GM12878 (cell line): ENCODE data around the gene NAT9. TPM values are rescaled to one million over a fixed set of nuclear protein-coding genes. Genes with fewer than 3 reads are reported as not detected.

Experiments
- ATAC-seq: fragments of 200-7000 bp; cut with Tn5 transposase; 3 replicates; pipeline ENCODE4 v1.9.1; 2020; ENCODE audit warnings: mild to moderate bottlenecking, moderate library complexity
- BruUV-seq: library from RNA; stranded (reverse); fragments of 400-500 nt; replicated peaks from 2 replicates; lab custom pipeline; 2021; lab: Mats Ljungman, UMichigan
- CTCF ChIA-PET: fragments of 300-600 bp; sonication (Branson Sonifier 250); formaldehyde crosslinking; extraction: SDS; loops from one replicate; lab custom pipeline; 2021; ENCODE audit warnings: inconsistent platforms; lab: Yijun Ruan, JAX
- POLR2A ChIA-PET: fragments of 350-600 bp; formaldehyde crosslinking; extraction: SDS; loops from one replicate; lab custom pipeline; 2021; ENCODE audit warnings: inconsistent platforms; lab: Charles Lee
- RAD21 ChIA-PET: fragments of 300-600 bp; sonication (Branson Sonifier 250); formaldehyde crosslinking; loops from one replicate; lab custom pipeline; 2023; ENCODE audit warnings: antibody characterized with exemption; ENCODE audit not compliant: unreplicated experiment; lab: Charles Lee
- SMC1A ChIA-PET: fragments of 300-600 bp; sonication (Branson Sonifier 250); formaldehyde crosslinking; loops from one replicate; lab custom pipeline; 2023; ENCODE audit not compliant: unreplicated experiment, uncharacterized antibody; lab: Charles Lee
- DNase-seq: peaks from one replicate; pipeline ENCODE4 v3.0.0-alpha.2; 2011; ENCODE audit warnings: low read depth, low spot score
- FAIRE-seq: peaks from 3 replicates; lab custom pipeline; 2011; peaks lifted over from hg19 to GRCh38; lab: Jason Lieb, UNC
- H2AFZ ChIP-seq: 2 replicates; pipeline ENCODE4 v1.6.0; 2011; ENCODE audit warnings: low read depth, low read length, control low read depth; ENCODE audit not compliant: control insufficient read depth
- H3K27ac ChIP-seq: 2 replicates; pipeline ENCODE4 v1.5.1; 2011; ENCODE audit warnings: control low read depth; ENCODE audit not compliant: control insufficient read depth, insufficient read depth
- H3K27me3 ChIP-seq, 2 experiments: replicated peaks in 1 of 2; 2 replicates each; pipeline versions ENCODE4 v1.6.0 to v1.6.1; 2011; ENCODE audit warnings: low read length in 1 of 2; ENCODE audit not compliant: control insufficient read depth in 2 of 2, insufficient read depth in 2 of 2
- H3K36me3 ChIP-seq, 2 experiments: 2 replicates each; pipeline ENCODE4 v1.5.1; 2011; ENCODE audit warnings: low read length in 1 of 2; ENCODE audit not compliant: control insufficient read depth in 2 of 2, insufficient read depth in 2 of 2
- H3K4me1 ChIP-seq: 2 replicates; pipeline ENCODE4 v1.6.1; 2011; ENCODE audit warnings: mild to moderate bottlenecking, low read length, moderate library complexity, mixed read lengths; ENCODE audit not compliant: control insufficient read depth, insufficient read depth
- H3K4me2 ChIP-seq: 2 replicates; pipeline ENCODE4 v1.6.0; 2011; ENCODE audit warnings: control low read depth; ENCODE audit not compliant: control insufficient read depth, insufficient read depth
- H3K4me3 ChIP-seq: fragments of 200-600 bp; sonication (generic); 2 replicates; pipeline ENCODE4 v1.5.1; 2016
- H3K79me2 ChIP-seq: 2 replicates; pipeline ENCODE4 v1.6.0; 2011; ENCODE audit warnings: low read length; ENCODE audit not compliant: control insufficient read depth, insufficient read depth
- H3K9ac ChIP-seq: 2 replicates; pipeline ENCODE4 v1.8.0; 2011; ENCODE audit warnings: low read length, control low read depth, mixed read lengths; ENCODE audit not compliant: control insufficient read depth, insufficient read depth
- H3K9me3 ChIP-seq: replicated peaks from 3 replicates; pipeline ENCODE4 v1.5.1; 2011; ENCODE audit warnings: mild to moderate bottlenecking, low read length; ENCODE audit not compliant: control insufficient read depth, insufficient read depth
- H4K20me1 ChIP-seq: 2 replicates; pipeline ENCODE4 v1.6.0; 2011; ENCODE audit not compliant: control insufficient read depth, insufficient read depth
- ATF7 ChIP-seq: fragments of 450-650 bp; IDR thresholded peaks from 2 replicates; pipeline ENCODE4 v1.6.1; 2016; ENCODE audit warnings: low read depth, mild to moderate bottlenecking
- CBX3 ChIP-seq: fragments of 200-600 bp; sonication (generic); IDR thresholded peaks from 2 replicates; pipeline ENCODE4 v1.6.1; 2016; ENCODE audit warnings: low read depth, borderline replicate concordance
- CREM ChIP-seq: IDR thresholded peaks from 2 replicates; pipeline ENCODE4 v1.6.1; 2014; ENCODE audit warnings: antibody characterized with exemption, low read depth
- MTA2 ChIP-seq: fragments of 450-650 bp; IDR thresholded peaks from 2 replicates; pipeline ENCODE4 v1.6.1; 2016; ENCODE audit warnings: low read depth, mild to moderate bottlenecking, moderate library complexity
- RAD51 ChIP-seq: fragments of 450-650 bp; IDR thresholded peaks from 2 replicates; pipeline ENCODE4 v1.6.1; 2016; ENCODE audit warnings: moderate library complexity, mild to moderate bottlenecking, inconsistent platforms
- ZBED1 ChIP-seq: IDR thresholded peaks from 2 replicates; pipeline ENCODE4 v1.6.1; 2016; ENCODE audit warnings: borderline replicate concordance
- WGBS: methylation state at CpG from one replicate; pipeline ENCODE4 v1.1.6; 2016; ENCODE audit warnings: low lambda C conversion rate; ENCODE audit not compliant: insufficient replicate concordance, insufficient coverage; ENCODE audit errors: missing lambda C conversion rate; 5-methylcytosine and 5-hydroxymethylcytosine counted together
- in situ Hi-C: fragments of 300-500 bp; cut with MboI; formaldehyde crosslinking; loops from 9 replicates; pipeline ENCODE4 v1.14.3; 2018; ENCODE audit warnings: mixed read lengths
- intact Hi-C: fragments of 100-400 bp; cut with micrococcal nuclease; formaldehyde crosslinking; loops from one replicate; pipeline ENCODE4 v1.14.2; 2022; ENCODE audit not compliant: unreplicated experiment
- polyA plus RNA-seq, 11 experiments: library from polyadenylated mRNA; depleted of rRNA in 4 of 11; unstranded in 6 of 11; stranded (reverse) in 5 of 11; fragments of >200 nt; fragmentation: Nextera tagmentation in 4 of 11; fragmentation: Illumina TruSeq in 1 of 11; extraction: Ambion mirVana in 4 of 11; extraction: Trizol in 1 of 11; gene quantifications; 1 replicate in 1 of 11; 2 replicates in 10 of 11; pipeline versions ENCODE4 v1.2.1 to v1.2.3, GENCODE V29; 2011 to 2016; ENCODE audit warnings: inconsistent platforms in 2 of 11, missing spikeins in 2 of 11, low read depth in 1 of 11
- total RNA-seq, 4 experiments: library from RNA; depleted of rRNA in 3 of 4; stranded (reverse); fragments of >200 nt in 3 of 4; fragmentation: Illumina TruSeq in 1 of 4; extraction: Trizol in 1 of 4; gene quantifications; 2 replicates each; pipeline versions ENCODE4 v1.2.1 to v1.2.3, GENCODE V29; 2013 to 2021
- TF ChIP-seq, protein P1 (sequence below): IDR thresholded peaks from 2 replicates; pipeline ENCODE4 v1.6.1; 2011; ENCODE audit warnings: borderline replicate concordance, low read depth, mild to moderate bottlenecking, moderate library complexity, low read length; ENCODE audit not compliant: insufficient read depth, poor library complexity, severe bottlenecking
- TF ChIP-seq, protein P2 (sequence below), 3 experiments: IDR thresholded peaks in 2 of 3; conservative IDR thresholded peaks in 1 of 3; 2 replicates each; pipeline ENCODE4 v1.5.1; 2011; ENCODE audit warnings: low read depth in 3 of 3, low read length in 3 of 3, mild to moderate bottlenecking in 3 of 3, control low read depth in 2 of 3, moderate library complexity in 2 of 3, inconsistent platforms in 1 of 3, mixed read lengths in 1 of 3; ENCODE audit not compliant: control insufficient read depth in 2 of 3, insufficient read depth in 1 of 3; ENCODE audit errors: extremely low read depth in 1 of 3

NAT9 gene
- total and polyA plus RNA-seq, 10 of the 15 experiments (the other 5 are each of a cell fraction or from before 2014, with no cell fraction given): 3.5 to 45.3 (median 27.3) TPM

DNA sequence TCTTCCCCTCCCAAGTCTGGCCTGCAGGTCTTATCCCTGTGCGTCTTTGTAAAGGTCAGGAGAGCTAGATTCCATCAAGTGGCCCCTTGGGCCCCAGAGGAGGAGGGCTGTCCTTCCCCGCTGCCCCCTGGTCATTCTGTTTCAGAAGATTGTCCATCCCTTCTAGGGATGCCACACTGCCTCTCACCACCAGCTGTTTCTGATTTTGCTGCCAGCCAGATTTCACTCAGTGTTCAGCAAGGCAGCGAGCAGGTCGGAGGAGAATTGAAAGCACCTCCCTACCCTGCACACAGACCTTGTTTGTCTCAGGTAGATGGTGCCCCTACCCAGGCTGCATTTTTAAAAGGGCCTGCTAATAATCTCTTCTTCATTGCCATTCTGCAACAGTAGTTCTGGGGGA lies 21.7 kb upstream of the NAT9 start (continued):
- TF ChIP-seq ATF7: no peak
- TF ChIP-seq CREM: no peak

- no peak for TF ChIP-seq CBX3
- TF ChIP-seq, protein P1, sequence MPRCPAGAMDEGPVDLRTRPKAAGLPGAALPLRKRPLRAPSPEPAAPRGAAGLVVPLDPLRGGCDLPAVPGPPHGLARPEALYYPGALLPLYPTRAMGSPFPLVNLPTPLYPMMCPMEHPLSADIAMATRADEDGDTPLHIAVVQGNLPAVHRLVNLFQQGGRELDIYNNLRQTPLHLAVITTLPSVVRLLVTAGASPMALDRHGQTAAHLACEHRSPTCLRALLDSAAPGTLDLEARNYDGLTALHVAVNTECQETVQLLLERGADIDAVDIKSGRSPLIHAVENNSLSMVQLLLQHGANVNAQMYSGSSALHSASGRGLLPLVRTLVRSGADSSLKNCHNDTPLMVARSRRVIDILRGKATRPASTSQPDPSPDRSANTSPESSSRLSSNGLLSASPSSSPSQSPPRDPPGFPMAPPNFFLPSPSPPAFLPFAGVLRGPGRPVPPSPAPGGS: no peak
- no peak for TF ChIP-seq ZBED1
- TF ChIP-seq, protein P2, sequence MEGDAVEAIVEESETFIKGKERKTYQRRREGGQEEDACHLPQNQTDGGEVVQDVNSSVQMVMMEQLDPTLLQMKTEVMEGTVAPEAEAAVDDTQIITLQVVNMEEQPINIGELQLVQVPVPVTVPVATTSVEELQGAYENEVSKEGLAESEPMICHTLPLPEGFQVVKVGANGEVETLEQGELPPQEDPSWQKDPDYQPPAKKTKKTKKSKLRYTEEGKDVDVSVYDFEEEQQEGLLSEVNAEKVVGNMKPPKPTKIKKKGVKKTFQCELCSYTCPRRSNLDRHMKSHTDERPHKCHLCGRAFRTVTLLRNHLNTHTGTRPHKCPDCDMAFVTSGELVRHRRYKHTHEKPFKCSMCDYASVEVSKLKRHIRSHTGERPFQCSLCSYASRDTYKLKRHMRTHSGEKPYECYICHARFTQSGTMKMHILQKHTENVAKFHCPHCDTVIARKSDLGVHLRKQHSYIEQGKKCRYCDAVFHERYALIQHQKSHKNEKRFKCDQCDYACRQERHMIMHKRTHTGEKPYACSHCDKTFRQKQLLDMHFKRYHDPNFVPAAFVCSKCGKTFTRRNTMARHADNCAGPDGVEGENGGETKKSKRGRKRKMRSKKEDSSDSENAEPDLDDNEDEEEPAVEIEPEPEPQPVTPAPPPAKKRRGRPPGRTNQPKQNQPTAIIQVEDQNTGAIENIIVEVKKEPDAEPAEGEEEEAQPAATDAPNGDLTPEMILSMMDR (IDR thresholded peaks at IDR 0.05 in 2 of 3, conservative IDR thresholded peaks at IDR 0.05 in 1 of 3; ENCODE audit: control insufficient read depth in 2 of 3, extremely low read depth in 1 of 3, insufficient read depth in 1 of 3, low read depth in 3 of 3, low read length in 3 of 3): no peak
- no peak for TF ChIP-seq RAD51
- no peak for TF ChIP-seq MTA2
- in situ Hi-C loops (no loop called here), intact Hi-C loops (no loop called here)
- FAIRE-seq: no peak
- ATAC-seq: no peak
- Histone ChIP-seq H3K9me3 (no peaks in the 10 kb centered on the region), H3K9ac (no peak overlapping the region), H3K4me1 (no peaks in the 10 kb centered on the region), H4K20me1 (no peaks in the 10 kb centered on the region), H3K4me3 (no peak overlapping the region), H2AFZ (no peak overlapping the region), H3K36me3 (peaks cover 4 to 6% of the 10 kb centered on the region in 2 experiments; a peak in 3 of 4 replicates), H3K4me2 (no peak overlapping the region), H3K27me3 (no peaks in the 10 kb centered on the region), H3K79me2 (no peaks in the 10 kb centered on the region), H3K27ac (no peak overlapping the region)
- SMC1A ChIA-PET: no interaction called here
- no TSS peak for BruUV-seq
- DNase-seq: no peak
- POLR2A ChIA-PET: no interaction called here
- 96% methylated on average over 6 of the region's 6 CpGs for WGBS
- RAD21 ChIA-PET: no interaction called here
- CTCF ChIA-PET: no interaction called here
These were observed 20.7 kb upstream of the NAT9 start for GRCh38 chr17:74796866-74797265.
